Fibroblast of lung (primary cell): ENCODE measurements around the gene BOLA2B. TPM values are rescaled to one million over a fixed set of nuclear protein-coding genes. Genes with fewer than 3 reads are reported as not detected.
"Not testable (repeated sequence)": the region's sequence is repeated elsewhere in the genome, so short reads cannot be mapped to it uniquely, and the experiment has no call there.

Source experiments
- DNase-seq, 2 donors: peaks; one replicate each; pipeline versions ENCODE4 v3.0.0 to v3.0.0-alpha.2; 2010; ENCODE audit warnings: low read depth in 2 of 2
- H2AFZ ChIP-seq: 2 replicates; pipeline ENCODE4 v1.5.1; 2012; ENCODE audit warnings: low read length, control low read depth, inconsistent platforms
- H3K27ac ChIP-seq: 2 replicates; pipeline ENCODE4 v1.5.1; 2011; ENCODE audit warnings: low read length, control low read depth; ENCODE audit not compliant: insufficient read depth
- H3K27me3 ChIP-seq: 2 replicates; pipeline ENCODE4 v1.5.1; 2011; ENCODE audit warnings: mild to moderate bottlenecking, low read length; ENCODE audit not compliant: control insufficient read depth, insufficient read depth
- H3K36me3 ChIP-seq: 2 replicates; pipeline ENCODE4 v1.5.1; 2011; ENCODE audit warnings: low read length; ENCODE audit not compliant: control insufficient read depth, insufficient read depth
- H3K4me1 ChIP-seq: 2 replicates; pipeline ENCODE4 v1.5.1; 2011; ENCODE audit warnings: low read length; ENCODE audit not compliant: control insufficient read depth, insufficient read depth; ENCODE audit errors: extremely low read depth
- H3K4me2 ChIP-seq: 2 replicates; pipeline ENCODE4 v1.5.1; 2011; ENCODE audit warnings: low read length, control low read depth; ENCODE audit not compliant: insufficient read depth; ENCODE audit errors: extremely low read depth
- H3K4me3 ChIP-seq, 4 experiments: fragments of 200-600 bp in 1 of 4; sonication (generic) in 1 of 4; replicated peaks in 1 of 4; 2 replicates each; pipeline ENCODE4 v1.5.1; 2011 to 2016; ENCODE audit warnings: low read length in 4 of 4, low read depth in 3 of 4, mild to moderate bottlenecking in 3 of 4, control low read depth in 2 of 4, inconsistent platforms in 1 of 4, mixed read lengths in 1 of 4; ENCODE audit not compliant: insufficient read depth in 1 of 4; ENCODE audit errors: control extremely low read depth in 1 of 4
- H3K79me2 ChIP-seq: 2 replicates; pipeline ENCODE4 v1.5.1; 2012; ENCODE audit warnings: mild to moderate bottlenecking, low read length, inconsistent platforms; ENCODE audit not compliant: control insufficient read depth, insufficient read depth
- H3K9ac ChIP-seq: 2 replicates; pipeline ENCODE4 v1.5.1; 2011; ENCODE audit warnings: mild to moderate bottlenecking, low read length, control low read depth; ENCODE audit not compliant: insufficient read depth
- H3K9me3 ChIP-seq: 2 replicates; pipeline ENCODE4 v1.5.1; 2012; ENCODE audit warnings: low read depth, low read length; ENCODE audit not compliant: control insufficient read depth, insufficient read depth
- H4K20me1 ChIP-seq: 2 replicates; pipeline ENCODE4 v1.5.1; 2011; ENCODE audit warnings: low read length; ENCODE audit not compliant: control insufficient read depth, insufficient read depth; ENCODE audit errors: extremely low read depth
- polyA minus RNA-seq: library from RNA; depleted of rRNA, polyadenylated mRNA; stranded (reverse); fragments of >200 nt; gene quantifications from 2 replicates; pipeline ENCODE4 v1.2.3, GENCODE V29; 2011; ENCODE audit warnings: low replicate concordance
- polyA plus RNA-seq, 2 donors: library from polyadenylated mRNA; depleted of rRNA in 1 of 2; stranded (reverse) in 1 of 2; unstranded in 1 of 2; fragments of >200 nt; gene quantifications; 2 replicates each; pipeline ENCODE4 v1.2.1, GENCODE V29; 2011 to 2012; ENCODE audit warnings: missing spikeins in 1 of 2
- total RNA-seq: library from RNA; depleted of rRNA; stranded (reverse); fragments of >200 nt; gene quantifications from 2 replicates; pipeline ENCODE4 v1.2.1, GENCODE V29; 2014

The BOLA2B gene
- total RNA-seq: 12.6 and 18.0 TPM in 2 replicates
- polyA plus RNA-seq: 47.4 and 79.2 TPM in 2 replicates
- polyA plus RNA-seq (2012): 152 and 208 TPM in 2 replicates
- 22.9 and 24.1 TPM in 2 replicates for polyA minus RNA-seq

DNA sequence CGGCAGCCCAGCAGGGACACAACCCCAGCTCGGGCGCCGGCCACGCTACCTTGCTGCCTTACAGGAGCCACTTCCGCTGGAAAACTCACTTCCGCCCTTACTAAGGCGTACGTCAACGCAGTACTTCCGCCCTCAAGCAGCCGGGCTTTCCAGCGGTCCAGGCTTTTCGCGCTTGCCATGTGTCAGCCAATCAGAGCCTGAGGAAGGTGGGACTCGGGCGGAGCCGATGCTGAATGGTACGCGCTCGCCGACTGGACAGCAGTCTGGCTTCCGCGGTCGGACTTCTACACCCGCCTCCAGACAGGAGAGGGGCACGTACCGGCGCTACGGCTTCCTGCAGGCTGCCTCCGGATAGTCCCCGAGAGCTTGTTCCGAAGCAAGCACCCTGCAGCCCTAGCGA is at the start of gene BOLA2B, which contains the start of gene SLX1A:
Gene BOLA2B (minus strand): TSS at position 52 of the 400 bp plus-strand sequence. CDS start 71 bp downstream, outside the sequence.
Gene SLX1A (plus strand): TSS at position 261 of the 400 bp plus-strand sequence. CDS start 210 bp downstream, outside the sequence.
- H3K9ac ChIP-seq, H3K27ac ChIP-seq, H3K36me3 ChIP-seq, H3K27me3 ChIP-seq, DNase-seq, H4K20me1 ChIP-seq, H3K4me1 ChIP-seq, H3K9me3 ChIP-seq, H3K79me2 ChIP-seq, H2AFZ ChIP-seq: not testable (repeated sequence)
- peak within 1 kb of the TSS; percentile 71 for H3K4me2 ChIP-seq
- H3K4me3 ChIP-seq: peak within 1 kb of the TSS in 3 of 4 experiments; percentile 44 to 53 (median 46)

DNA sequence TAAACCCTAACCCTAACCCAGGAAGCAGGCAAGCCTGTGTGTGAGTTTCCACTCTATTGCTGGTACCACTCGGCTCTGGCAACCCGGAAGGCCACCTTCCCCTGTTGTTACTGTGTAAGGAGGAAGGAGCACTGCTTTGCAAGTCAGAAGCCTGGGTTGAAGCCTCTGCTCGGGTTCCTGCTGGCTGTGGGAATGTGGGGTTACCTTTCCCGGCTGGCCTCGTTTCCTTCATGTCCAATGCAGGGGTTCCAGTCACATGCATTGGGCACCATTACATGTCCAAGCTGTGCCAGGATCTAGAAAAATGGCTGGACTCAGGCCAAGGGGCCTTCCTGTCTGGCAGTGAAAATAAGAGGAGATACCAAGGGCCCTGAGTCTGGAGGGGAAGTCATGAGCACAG is 23.6 kb upstream of the BOLA2B start:
- not testable (repeated sequence) for H3K4me2 ChIP-seq, H3K79me2 ChIP-seq, H3K27ac ChIP-seq, H3K9ac ChIP-seq, H3K4me1 ChIP-seq, H3K4me3 ChIP-seq, H3K9me3 ChIP-seq, H3K36me3 ChIP-seq, H4K20me1 ChIP-seq, DNase-seq, H3K27me3 ChIP-seq, H2AFZ ChIP-seq

DNA sequence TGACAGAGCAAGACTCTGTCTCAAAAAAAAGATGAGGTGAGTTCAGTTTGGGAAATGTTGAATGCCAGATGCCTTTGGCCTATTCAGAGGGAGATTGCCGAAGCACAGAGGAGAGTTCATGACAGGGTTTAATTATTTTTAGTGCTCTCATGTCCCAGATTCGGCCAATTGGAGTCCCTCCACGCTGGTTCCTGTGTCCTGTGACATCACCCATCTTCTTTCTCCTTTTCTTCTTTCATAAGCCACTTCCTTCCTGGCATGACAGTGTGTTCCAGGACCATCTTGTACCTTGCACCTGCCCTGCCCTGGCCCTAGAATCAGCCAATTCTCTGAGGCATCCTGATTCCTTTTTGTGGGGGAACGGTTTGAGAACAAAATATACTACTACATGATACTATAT is 17.9 kb upstream of the BOLA2B start:
- DNase-seq, H4K20me1 ChIP-seq, H3K36me3 ChIP-seq: not testable (repeated sequence)

DNA sequence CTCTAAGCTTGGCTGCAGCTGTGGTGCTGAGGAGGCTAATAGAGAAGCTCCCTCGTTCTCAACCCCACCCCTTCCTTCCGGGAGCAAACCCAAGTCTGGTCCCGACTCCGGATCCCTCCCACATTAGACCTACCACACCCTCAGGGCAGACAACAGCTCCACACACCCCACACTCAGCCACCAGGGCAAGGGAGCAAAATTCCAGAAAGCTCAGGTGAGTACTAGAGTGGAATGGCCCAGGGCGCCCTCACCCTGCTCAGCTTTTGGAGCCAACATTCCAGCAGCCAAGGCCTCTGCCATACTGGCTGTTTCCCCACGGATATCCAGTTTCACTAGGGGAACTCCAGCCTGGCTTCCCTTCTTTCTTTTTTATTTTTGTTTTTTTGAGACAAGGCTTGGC is 15.6 kb upstream of the BOLA2B start:
- H3K4me3 ChIP-seq, H3K27me3 ChIP-seq, DNase-seq: not testable (repeated sequence)

More for the DNA sequence above, 17.9 kb upstream of the BOLA2B start:
- H3K9ac ChIP-seq, H3K27me3 ChIP-seq, H3K4me3 ChIP-seq, H3K79me2 ChIP-seq, H3K27ac ChIP-seq, H3K4me2 ChIP-seq, H3K4me1 ChIP-seq, H3K9me3 ChIP-seq, H2AFZ ChIP-seq: not testable (repeated sequence)

DNA sequence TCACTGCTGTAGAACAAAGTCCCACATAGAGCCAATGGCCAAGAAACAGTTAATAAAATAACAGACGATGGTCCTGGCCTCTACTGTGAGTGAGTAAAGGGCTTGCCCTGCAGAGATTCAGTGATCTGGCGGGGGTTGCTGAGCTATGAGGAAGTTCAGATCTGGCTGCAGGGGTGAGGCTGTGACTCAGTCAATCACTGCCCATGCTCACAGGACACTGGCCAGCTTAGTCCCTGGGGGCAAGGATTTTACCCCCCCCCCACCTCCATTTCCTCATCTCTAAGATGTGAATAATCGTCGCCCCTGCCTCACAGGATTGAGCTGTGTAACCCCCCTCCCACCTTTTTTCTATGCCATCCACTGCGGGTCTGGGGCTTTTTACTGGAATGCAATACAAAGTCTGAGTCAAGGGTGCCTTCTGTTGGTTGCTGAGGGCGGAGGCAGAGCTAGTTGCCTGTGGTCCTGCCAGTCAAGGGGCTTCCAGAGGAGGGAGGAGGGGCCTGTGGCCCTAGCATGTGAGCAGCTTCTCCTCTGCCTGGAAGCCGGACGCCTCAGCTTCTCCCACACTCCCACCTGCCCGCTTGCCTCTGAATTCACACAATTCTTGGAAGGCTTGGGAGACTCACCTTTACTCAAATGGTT is 13.7 kb upstream of the BOLA2B start:
- not testable (repeated sequence) for H3K9me3 ChIP-seq, H3K27ac ChIP-seq, H3K9ac ChIP-seq, H3K79me2 ChIP-seq, H3K4me2 ChIP-seq, H3K36me3 ChIP-seq, H3K4me3 ChIP-seq, DNase-seq, H3K27me3 ChIP-seq, H3K4me1 ChIP-seq, H2AFZ ChIP-seq, H4K20me1 ChIP-seq

More for the DNA sequence above, 15.6 kb upstream of the BOLA2B start:
- not testable (repeated sequence) for H3K4me1 ChIP-seq, H3K79me2 ChIP-seq, H3K9me3 ChIP-seq, H3K27ac ChIP-seq, H3K4me2 ChIP-seq, H2AFZ ChIP-seq, H3K9ac ChIP-seq, H4K20me1 ChIP-seq, H3K36me3 ChIP-seq

DNA sequence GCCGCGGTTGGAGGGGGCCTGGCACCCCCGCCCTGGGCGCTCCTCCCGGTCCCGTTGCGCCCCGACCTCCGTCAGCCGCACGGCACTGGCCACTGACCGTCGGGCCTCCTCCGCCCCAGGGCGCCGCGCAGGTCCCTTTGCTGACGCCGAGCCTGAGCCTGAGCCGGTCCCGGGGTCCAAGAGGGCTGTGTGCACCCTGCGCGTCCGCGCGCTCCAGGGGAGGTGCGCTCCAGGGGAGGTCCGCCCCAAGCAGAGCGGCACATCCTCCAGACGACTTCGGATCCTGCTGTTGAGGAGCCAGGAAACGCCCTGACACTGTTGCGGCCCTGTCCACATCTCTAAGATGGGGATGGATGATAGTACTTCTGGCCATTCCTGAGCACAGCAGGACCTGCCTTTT is 12.8 kb upstream of the BOLA2B start:
- not testable (repeated sequence) for H3K36me3 ChIP-seq, H2AFZ ChIP-seq, H3K27ac ChIP-seq, DNase-seq, H3K9ac ChIP-seq, H3K4me2 ChIP-seq, H3K79me2 ChIP-seq, H3K4me1 ChIP-seq, H3K9me3 ChIP-seq, H3K27me3 ChIP-seq, H4K20me1 ChIP-seq
- H3K4me3 ChIP-seq: peak overlapping the region in 1 of 4 experiments; percentile 55
